K562 (cell line): ENCODE data around the gene CXCR6. TPM values are rescaled to one million over a fixed set of nuclear protein-coding genes. Genes with fewer than 3 reads are reported as not detected.

Experiments
- ATF2 ChIP-seq: sonication (generic); formaldehyde crosslinking; IDR thresholded peaks from 2 replicates; pipeline ENCODE4 v1.8.1; 2022; ENCODE audit warnings: missing genetic modification reagents
- BRD9 ChIP-seq: fragments of 450-650 bp; IDR thresholded peaks from 2 replicates; pipeline ENCODE4 v1.6.1; 2018; ENCODE audit warnings: low read depth; ENCODE audit not compliant: partially characterized antibody
- CBFA2T3 ChIP-seq: fragments of 450-650 bp; IDR thresholded peaks from 2 replicates; pipeline ENCODE4 v1.6.1; 2017
- CHAMP1 ChIP-seq: fragments of 450-650 bp; IDR thresholded peaks from 2 replicates; pipeline ENCODE4 v1.6.1; 2016; ENCODE audit warnings: mild to moderate bottlenecking
- ESRRB ChIP-seq: fragments of 250-450 bp; sonication (Bioruptor Pico); IDR thresholded peaks from 2 replicates; pipeline ENCODE4 v1.5.0; 2020; ENCODE audit warnings: mild to moderate bottlenecking, moderate library complexity, borderline replicate concordance
- ETV5 ChIP-seq: sonication (generic); formaldehyde crosslinking; IDR thresholded peaks from 2 replicates; pipeline ENCODE4 v1.4.0; 2020; ENCODE audit warnings: low read depth, mild to moderate bottlenecking, missing genetic modification reagents
- FOXK2 ChIP-seq, 2 experiments: fragments of 450-650 bp; IDR thresholded peaks in 1 of 2; conservative IDR thresholded peaks in 1 of 2; 2 replicates each; pipeline ENCODE4 v1.6.1; 2016; ENCODE audit warnings: low read depth in 2 of 2, mild to moderate bottlenecking in 1 of 2
- LCOR ChIP-seq: sonication (generic); formaldehyde crosslinking; IDR thresholded peaks from 2 replicates; pipeline ENCODE4 v1.8.0; 2022; ENCODE audit warnings: mild to moderate bottlenecking, missing genetic modification reagents
- LEF1 ChIP-seq: fragments of 450-650 bp; IDR thresholded peaks from 2 replicates; pipeline ENCODE4 v1.6.1; 2016; ENCODE audit warnings: mild to moderate bottlenecking
- MEF2D ChIP-seq: conservative IDR thresholded peaks from 2 replicates; pipeline ENCODE4 v1.6.1; 2016; ENCODE audit warnings: low read depth, missing genetic modification characterization, missing compliant biosample characterization
- PHF8 ChIP-seq: fragments of 200-600 bp; sonication (generic); IDR thresholded peaks from 2 replicates; pipeline ENCODE4 v1.6.1; 2012; ENCODE audit warnings: mixed run types, mild to moderate bottlenecking, inconsistent platforms, low read length, moderate library complexity, borderline replicate concordance
- RBM34 ChIP-seq: fragments of 200-400 bp; formaldehyde crosslinking; IDR thresholded peaks from 2 replicates; pipeline ENCODE4 v1.6.1; 2018; ENCODE audit warnings: low read length, borderline replicate concordance; ENCODE audit not compliant: insufficient read depth
- TOE1 ChIP-seq, 2 experiments: fragments of 450-650 bp in 1 of 2; sonication (generic) in 1 of 2; formaldehyde crosslinking in 1 of 2; IDR thresholded peaks; 2 replicates each; pipeline versions ENCODE4 v1.7.1 to v1.8.0; 2016 to 2022; ENCODE audit warnings: borderline replicate concordance in 2 of 2, mild to moderate bottlenecking in 2 of 2, antibody characterized with exemption in 1 of 2, inconsistent platforms in 1 of 2, low read depth in 1 of 2, missing genetic modification reagents in 1 of 2, moderate library complexity in 1 of 2
- U2AF2 ChIP-seq: fragments of 200-400 bp; formaldehyde crosslinking; optimal IDR thresholded peaks from 2 replicates; pipeline ENCODE3; 2017; ENCODE audit warnings: low read depth, mild to moderate bottlenecking, low read length
- VEZF1 ChIP-seq: fragments of 200-800 bp; sonication (Bioruptor generic); IDR thresholded peaks from 2 replicates; pipeline ENCODE4 v1.6.1; 2017; ENCODE audit warnings: missing genetic modification characterization, missing compliant biosample characterization
- ZNF24 ChIP-seq: fragments of 450-650 bp; IDR thresholded peaks from 2 replicates; pipeline ENCODE4 v1.6.1; 2016
- ZNF384 ChIP-seq: IDR thresholded peaks from 2 replicates; pipeline ENCODE4 v1.6.1; 2012; ENCODE audit warnings: low read depth, low read length, improper control_type of control experiment
- ZNF507 ChIP-seq: conservative IDR thresholded peaks from 2 replicates; pipeline ENCODE4 v1.6.1; 2017; ENCODE audit warnings: missing genetic modification characterization, missing compliant biosample characterization
- ZNF589 ChIP-seq: fragments of 200-800 bp; sonication (Bioruptor generic); IDR thresholded peaks from 2 replicates; pipeline ENCODE4 v1.6.1; 2016; ENCODE audit warnings: low read depth, missing genetic modification characterization, missing compliant biosample characterization
- ZNF77 ChIP-seq: fragments of 250-450 bp; sonication (Bioruptor Pico); IDR thresholded peaks from 2 replicates; pipeline ENCODE4 v1.5.0; 2020
- polyA plus RNA-seq, 8 experiments: library from polyadenylated mRNA; depleted of rRNA in 4 of 8; stranded (reverse) in 5 of 8; unstranded in 3 of 8; fragments of >200 nt; fragmentation: Nextera tagmentation in 2 of 8; fragmentation: Illumina TruSeq in 1 of 8; extraction: Ambion mirVana in 2 of 8; extraction: Trizol in 1 of 8; gene quantifications; 2 replicates each; pipeline versions ENCODE4 v1.2.1 to v1.2.3, GENCODE V29; 2011 to 2014; ENCODE audit warnings: inconsistent platforms in 1 of 8, missing spikeins in 1 of 8
- total RNA-seq, 7 experiments: library from RNA; depleted of rRNA in 6 of 7; stranded (reverse); fragments of >200 nt in 6 of 7; fragmentation: Illumina TruSeq in 2 of 7; extraction: Trizol in 2 of 7; gene quantifications; 2 replicates each; pipeline versions ENCODE4 v1.2.1 to v1.2.3, GENCODE V29; 2011 to 2021; ENCODE audit warnings: low replicate concordance in 1 of 7
- TF ChIP-seq, protein P1 (sequence below): fragments of 450-650 bp; formaldehyde crosslinking; IDR thresholded peaks from 2 replicates; pipeline ENCODE4 v1.4.0; 2022; ENCODE audit warnings: missing genetic modification characterization

Gene CXCR6
- total and polyA plus RNA-seq, 9 of the 15 experiments (the other 6 are each of a cell fraction or from before 2014, with no cell fraction given) = 0.28 TPM; not detected in 8

DNA sequence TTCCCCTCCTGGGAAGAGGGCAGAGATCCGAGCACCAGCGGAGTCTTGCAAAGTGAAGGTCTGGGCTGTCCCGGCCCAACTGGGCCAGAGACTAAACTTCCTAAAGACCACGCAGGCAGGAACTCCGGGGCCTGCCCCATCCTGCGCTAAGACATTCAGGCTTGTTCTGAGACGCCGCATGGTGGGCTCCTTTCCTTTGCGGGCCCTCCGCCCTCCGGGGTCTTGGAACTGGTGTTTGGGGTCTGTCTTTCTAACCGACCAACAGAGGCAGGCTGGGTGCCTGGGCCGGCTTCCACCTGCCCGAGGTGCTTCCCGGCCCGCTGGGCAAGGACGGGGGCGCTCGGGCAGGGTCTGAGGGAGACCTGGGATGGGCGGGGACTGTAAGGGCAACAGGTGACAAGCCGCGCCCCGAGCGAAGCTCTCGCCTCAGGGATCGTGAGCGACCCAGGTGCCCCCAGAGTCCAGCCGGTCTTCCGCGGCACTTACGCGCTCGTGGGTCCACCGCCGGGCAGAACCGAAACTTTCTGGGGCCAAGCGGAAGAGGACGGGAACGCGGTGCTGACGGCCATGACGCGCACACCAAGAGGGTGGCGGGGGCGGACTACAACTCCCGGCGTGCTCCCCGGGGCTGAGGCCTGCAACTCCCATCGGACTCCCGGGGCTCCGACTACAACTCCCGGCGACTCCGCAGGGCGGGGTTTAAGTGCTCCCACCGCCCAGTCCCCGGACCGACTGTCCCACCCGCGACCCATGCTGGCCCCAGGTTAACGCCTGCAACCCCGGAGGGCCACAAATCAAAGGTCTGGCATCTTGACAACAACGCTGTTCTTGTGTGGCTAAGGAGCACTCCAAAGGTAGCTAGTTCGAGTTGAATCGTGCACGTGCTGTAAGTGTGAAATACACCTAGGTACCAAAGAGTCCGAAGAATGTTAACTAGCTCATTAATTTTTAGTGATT is 52.2 kb downstream of the CXCR6 start, which contains the start of gene FYCO1 (continued):
- TF ChIP-seq, protein P1, sequence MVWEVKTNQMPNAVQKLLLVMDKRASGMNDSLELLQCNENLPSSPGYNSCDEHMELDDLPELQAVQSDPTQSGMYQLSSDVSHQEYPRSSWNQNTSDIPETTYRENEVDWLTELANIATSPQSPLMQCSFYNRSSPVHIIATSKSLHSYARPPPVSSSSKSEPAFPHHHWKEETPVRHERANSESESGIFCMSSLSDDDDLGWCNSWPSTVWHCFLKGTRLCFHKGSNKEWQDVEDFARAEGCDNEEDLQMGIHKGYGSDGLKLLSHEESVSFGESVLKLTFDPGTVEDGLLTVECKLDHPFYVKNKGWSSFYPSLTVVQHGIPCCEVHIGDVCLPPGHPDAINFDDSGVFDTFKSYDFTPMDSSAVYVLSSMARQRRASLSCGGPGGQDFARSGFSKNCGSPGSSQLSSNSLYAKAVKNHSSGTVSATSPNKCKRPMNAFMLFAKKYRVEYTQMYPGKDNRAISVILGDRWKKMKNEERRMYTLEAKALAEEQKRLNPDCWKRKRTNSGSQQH = no peak
- no peak for TF ChIP-seq FOXK2 (conservative IDR thresholded peaks at IDR 0.05 in 1 of 2, IDR thresholded peaks at IDR 0.05 in 1 of 2; ENCODE audit: low read depth in 2 of 2)
- peak; percentile 68 for TF ChIP-seq VEZF1
- TF ChIP-seq PHF8 = peak; percentile 82
- TF ChIP-seq LCOR (CRISPR knock-in tag) = no peak; the same call in 1 of the 2 replicates
- TF ChIP-seq LEF1 = no peak
- no peak for TF ChIP-seq ZNF24
- no peak for TF ChIP-seq MEF2D (tag)
- TF ChIP-seq ETV5 = no peak
- TF ChIP-seq CHAMP1 = no peak
- no peak for TF ChIP-seq ESRRB
- no peak for TF ChIP-seq ZNF77
- TF ChIP-seq ZNF589 (CRISPR knock-in tag) = peak; percentile 84
- no peak for TF ChIP-seq RBM34
- no peak for TF ChIP-seq ATF2 (CRISPR knock-in tag)
- no peak for TF ChIP-seq CBFA2T3
- peak; percentile 27; the same call in 1 of the 2 replicates for TF ChIP-seq TOE1 (IDR thresholded peaks at IDR 0.05; ENCODE audit: borderline replicate concordance)
- TF ChIP-seq TOE1 (CRISPR knock-in tag; IDR thresholded peaks at IDR 0.05; ENCODE audit: borderline replicate concordance, low read depth) = 0 out of 2 replicates have a peak, but pooled peaks have one; percentile 2
- TF ChIP-seq BRD9 = no peak
- TF ChIP-seq ZNF507 (tag) = no peak
- TF ChIP-seq U2AF2 = no peak
- no peak for TF ChIP-seq ZNF384
